Erythroblast (primary cell): Measurements from ENCODE around the gene SMIM13.

Experiments
- GATA1 ChIP-seq: IDR thresholded peaks from 2 replicates; pipeline ENCODE4 v1.6.1; 2011; ENCODE audit warnings: low read depth, mild to moderate bottlenecking, control low read depth, low read length, moderate library complexity
- POLR2A ChIP-seq: IDR thresholded peaks from 2 replicates; pipeline ENCODE4 v1.6.1; 2011; ENCODE audit warnings: mild to moderate bottlenecking, low read length

DNA sequence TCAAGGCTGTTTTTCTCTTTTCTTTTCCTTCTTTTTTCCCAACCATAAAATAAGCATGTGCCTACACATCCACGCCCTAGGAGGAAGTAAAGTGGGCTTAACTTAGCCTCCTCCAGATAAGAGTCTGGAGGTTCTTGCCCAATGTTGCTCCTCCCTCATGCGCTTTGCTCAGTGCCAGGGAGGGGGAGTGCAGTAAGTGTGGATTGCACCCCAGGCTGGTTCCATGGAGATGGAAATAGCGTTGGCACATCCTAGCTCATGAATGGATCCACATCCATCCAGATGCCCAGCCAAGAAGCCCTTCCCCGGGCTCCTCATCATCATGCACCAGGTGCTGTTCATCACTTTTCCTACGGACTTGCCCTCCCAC lies 80.6 kb downstream of the SMIM13 start:
- TF ChIP-seq POLR2A (no peak), GATA1 (no peak)
